ENCODE results near the gene CSH2.
"Not testable (repeated sequence)": the region's sequence is repeated elsewhere in the genome, so short reads cannot be mapped to it uniquely, and the experiment has no call there.

DNA sequence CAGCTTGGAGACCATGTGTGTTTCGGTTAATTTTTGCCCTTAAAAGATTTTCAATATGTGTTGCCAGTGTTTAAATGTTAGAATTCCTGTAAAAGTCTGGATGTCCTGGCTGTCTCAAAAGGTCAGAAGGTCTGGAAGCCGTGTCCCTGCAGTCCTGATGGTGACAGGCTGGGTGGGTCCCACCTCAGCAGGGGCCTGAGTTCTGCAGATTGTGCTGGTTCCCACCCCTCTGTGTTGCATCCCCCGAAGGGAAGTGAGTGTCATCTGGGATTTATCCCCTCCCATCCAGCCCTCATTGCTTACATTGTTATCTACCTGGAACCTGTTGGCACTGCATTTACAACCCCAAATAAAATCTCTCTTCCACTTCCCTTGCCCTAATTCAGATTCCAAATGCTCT is 20.5 kb upstream of the CSH2 start:
- TF ChIP-seq, protein P1, sequence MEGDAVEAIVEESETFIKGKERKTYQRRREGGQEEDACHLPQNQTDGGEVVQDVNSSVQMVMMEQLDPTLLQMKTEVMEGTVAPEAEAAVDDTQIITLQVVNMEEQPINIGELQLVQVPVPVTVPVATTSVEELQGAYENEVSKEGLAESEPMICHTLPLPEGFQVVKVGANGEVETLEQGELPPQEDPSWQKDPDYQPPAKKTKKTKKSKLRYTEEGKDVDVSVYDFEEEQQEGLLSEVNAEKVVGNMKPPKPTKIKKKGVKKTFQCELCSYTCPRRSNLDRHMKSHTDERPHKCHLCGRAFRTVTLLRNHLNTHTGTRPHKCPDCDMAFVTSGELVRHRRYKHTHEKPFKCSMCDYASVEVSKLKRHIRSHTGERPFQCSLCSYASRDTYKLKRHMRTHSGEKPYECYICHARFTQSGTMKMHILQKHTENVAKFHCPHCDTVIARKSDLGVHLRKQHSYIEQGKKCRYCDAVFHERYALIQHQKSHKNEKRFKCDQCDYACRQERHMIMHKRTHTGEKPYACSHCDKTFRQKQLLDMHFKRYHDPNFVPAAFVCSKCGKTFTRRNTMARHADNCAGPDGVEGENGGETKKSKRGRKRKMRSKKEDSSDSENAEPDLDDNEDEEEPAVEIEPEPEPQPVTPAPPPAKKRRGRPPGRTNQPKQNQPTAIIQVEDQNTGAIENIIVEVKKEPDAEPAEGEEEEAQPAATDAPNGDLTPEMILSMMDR (IDR thresholded peaks at IDR 0.05), result not testable (repeated sequence)
- TF ChIP-seq EP300, POLR2A (IDR thresholded peaks at IDR 0.05): not testable (repeated sequence)

Measured in tibial nerve (tissue), 4 donors.